AG08396 (cell line): ENCODE results near the gene BDKRB2.
"Not testable (repeated sequence)": the region's sequence is repeated elsewhere in the genome, so short reads cannot be mapped to it uniquely, and the experiment has no call there.

ENCODE experiments used
- DNase-seq: peaks from one replicate; pipeline ENCODE4 v3.0.0; 2012; ENCODE audit warnings: low spot score, mixed read lengths

The BDKRB2 gene

DNA sequence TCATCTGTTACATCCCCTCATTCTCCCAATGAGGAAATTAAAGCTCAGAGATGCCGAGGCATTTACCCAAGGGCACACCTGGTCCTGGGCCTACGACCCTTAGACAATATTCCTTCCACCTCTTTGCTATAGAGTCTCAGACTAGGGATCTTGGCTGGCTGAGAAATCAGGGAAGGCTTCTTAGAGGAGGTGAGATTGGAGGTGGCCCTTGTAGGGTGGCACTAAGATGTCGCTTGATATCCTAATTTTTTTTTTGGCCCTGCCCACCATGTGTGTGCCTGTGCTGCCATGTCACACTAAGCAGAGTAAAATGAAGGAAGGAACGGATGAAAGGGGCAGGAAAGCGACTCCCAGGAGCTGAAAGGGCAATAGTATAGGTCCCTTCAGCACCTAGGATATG is 20.6 kb downstream of the BDKRB2 start:
- DNase-seq: no peak

DNA sequence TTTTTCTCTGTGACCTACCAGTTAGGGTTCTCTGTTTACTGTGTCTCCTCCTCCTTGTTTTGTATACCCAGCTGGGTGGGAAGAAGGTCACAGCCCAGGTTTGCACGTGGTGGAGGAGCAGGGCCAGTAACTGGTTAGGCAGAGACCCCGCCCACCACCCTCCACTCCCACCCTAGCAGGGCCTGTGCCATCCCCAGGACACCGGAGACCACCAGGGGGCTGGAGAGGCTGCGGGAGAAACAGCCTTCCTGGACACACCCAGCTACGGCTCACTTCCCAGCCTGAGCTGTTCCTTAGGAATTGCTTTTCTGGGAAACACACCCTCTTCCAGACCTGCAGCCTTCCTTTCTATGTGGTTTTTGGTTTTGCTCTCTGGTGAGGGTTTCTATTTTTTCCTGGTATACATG is 21.1 kb downstream of the BDKRB2 start:
- peak; percentile 62 for DNase-seq

DNA sequence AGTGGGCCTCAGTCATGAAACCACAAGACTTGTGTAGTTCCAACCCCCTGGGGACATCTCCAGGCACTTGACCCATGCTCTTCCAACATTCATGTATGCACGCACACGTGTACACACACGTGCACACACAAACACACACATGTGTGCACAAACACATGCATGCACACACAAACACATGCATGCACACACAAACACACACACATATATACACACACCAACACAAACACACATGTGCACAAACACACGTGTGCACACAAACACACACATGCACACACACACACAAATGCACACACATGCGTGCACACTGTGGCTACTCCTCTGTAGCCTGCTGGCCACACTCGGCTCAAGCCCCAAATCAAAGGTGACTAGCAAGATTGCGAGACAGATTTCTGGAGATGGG is 22.8 kb downstream of the BDKRB2 start:
- no peak for DNase-seq

DNA sequence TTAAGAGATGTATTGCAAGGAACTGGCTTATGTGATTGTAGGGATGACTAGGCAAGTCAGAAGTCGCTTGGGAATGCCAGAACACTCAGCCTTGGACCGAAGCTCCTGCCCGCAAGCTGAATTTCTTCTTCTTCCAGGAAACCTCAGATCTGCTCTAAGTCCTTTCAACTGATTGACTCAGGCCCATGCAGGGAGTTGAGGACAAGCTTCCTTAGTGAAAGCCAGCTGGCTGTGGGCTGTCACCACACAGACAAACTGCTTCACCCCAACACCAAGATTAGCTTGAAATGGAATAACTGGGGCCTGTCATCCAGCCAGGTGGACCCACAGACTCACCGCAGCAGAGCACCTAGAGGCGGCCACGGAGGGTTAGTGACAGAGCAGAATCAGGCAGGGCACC is 24.7 kb downstream of the BDKRB2 start:
- no peak for DNase-seq

DNA sequence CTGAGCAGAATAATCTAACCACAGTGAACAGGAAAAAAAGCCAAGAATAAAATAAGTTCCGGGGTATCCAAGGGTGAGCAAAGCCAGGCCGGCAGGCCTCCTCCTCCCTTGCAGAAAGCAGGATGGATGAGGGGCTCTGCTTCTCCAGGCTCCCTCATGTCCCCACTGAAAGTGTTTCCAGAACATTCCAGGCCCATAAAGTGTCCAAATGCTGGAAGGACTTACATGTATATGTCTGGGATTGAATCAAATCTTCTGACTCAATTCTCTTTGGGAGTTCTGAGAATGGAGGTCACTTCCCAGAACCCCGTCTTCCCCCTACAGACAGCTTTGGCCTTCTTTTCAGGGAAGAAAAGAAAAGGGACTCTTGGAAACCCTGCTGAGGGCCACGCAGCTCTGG is 26.4 kb downstream of the BDKRB2 start:
- DNase-seq: no peak

DNA sequence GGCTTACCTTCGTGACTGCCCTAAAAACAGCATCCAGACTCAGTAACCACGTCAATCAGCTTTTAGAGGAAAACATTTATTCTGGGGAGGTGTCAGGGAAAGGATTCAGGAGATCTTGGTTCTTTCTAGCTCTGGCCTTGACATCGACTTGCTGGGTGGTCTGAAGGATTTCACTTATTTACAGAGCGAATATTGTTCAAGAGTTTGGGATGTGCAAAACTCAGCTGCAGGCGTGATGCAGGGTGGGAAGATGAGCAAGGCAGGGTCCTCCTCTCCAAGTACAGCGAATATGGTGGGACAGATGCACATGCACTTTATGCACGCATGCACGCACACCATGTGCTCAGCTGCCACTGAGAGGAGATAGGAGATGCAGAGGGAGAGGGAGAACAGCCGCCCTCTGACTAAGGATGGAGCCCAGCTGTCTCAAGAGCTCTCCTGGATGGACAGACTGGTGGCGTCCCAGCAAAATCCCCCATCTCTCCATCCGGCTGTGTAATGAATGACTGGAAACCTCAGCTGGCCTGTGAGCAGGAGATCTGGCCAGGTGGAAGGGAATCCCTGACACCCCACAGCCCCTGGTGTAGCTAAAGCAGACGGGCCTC is 27.0 kb downstream of the BDKRB2 start:
- DNase-seq: no peak

DNA sequence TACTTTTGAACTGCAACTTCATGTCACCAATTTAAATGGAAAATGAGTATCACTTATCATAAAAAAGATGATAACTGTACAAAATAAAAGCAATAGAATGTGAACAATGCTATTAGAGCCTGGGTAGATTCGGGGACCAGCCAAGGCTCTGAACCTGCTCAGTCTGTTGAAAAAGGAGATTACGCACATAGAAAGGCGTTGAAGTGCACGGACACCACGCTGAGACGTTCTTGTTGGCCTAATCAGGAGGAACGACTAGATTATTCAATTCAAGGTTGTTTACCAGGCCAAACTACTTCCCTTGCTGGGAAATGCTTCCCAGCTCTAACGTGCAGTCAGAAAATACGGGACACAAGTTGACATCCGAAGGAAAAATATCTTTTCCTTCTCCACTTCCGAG is 27.9 kb downstream of the BDKRB2 start:
- no peak for DNase-seq

DNA sequence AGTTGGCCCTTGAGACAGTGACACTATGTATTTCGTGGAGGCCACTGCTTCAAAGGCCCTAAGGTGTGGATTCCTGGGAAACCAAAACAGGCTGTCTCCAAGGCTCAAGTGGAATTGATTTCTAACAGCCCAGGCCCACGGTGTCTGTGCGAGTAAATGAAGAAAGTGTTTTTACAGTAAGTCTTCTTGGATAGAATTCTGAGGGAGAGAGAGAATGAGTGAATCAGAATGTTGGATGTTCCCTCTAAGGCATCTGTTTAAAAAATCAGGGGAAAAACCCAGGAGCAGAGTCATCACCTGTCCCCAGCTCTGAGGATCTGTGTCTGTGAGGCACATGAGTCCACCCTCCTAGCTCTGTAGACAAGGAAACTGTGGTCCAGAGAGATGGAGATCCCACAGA is 29.0 kb downstream of the BDKRB2 start:
- DNase-seq: no peak

DNA sequence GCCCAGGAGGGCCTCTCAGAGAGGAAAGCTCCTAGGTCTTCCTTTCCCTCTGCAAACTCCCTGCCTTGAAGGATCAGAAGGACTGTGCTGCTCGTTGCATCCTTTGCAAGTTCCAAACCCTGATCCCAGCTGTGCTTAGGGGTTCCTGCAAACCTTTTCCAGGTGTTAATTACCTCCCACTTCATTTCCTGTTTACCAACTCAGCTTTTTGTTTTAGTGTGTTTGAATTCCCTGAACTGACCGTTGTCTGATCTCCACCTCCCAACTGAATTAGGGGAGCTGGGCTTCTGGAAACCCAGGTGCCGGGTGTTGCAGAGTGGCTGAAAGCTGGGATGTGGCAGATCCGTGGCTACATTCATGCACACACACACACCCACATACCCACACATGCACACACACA is 30.8 kb downstream of the BDKRB2 start:
- DNase-seq: no peak

DNA sequence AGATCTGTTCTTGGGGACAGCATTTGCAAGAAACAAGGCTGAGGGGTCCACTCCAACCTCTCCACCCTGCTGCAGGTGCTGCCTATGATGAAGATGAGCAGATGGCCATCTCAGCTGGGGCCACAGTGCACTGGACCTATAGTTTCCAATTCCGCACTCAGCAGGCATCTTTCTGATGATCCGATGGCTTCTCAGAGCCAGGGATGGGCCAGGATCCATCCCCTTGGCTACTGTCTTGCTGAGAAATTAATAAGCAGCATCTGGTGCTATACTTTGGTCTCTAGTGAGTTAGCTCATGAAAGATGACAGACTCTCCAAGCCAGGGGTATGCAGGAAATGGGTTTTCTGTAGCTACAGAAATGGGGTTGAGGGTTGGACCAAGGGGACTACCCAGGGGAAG is 33.0 kb downstream of the BDKRB2 start:
- no peak for DNase-seq

DNA sequence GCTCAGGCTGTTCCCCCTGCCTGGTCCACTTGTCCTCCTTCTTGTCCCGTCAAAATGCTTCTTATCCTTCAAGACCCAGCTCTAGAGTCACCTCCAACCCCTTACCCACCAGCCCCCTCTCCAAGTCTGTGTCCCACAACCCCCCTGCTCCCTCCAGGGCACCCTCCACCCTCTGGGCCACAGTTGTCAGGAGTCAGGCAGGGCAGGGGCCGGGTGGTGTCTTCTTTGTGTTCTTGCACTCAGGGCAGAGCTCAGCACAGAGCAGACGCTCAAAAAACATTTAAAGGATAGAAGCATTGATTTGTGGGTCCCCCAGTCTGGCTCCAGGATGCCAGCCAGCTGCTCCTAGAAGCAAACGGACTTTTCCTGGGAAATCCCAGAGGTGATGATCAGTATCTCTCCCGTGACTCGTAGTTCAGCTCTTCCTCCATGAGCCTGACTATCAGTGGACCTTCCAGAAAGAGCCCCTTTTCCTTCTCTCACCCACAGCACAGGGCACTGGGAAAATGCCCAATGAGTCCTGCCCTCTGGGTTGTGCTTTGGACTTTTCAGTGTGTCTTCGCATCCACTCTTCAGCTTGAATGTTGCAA is 34.1 kb downstream of the BDKRB2 start:
- no peak for DNase-seq

DNA sequence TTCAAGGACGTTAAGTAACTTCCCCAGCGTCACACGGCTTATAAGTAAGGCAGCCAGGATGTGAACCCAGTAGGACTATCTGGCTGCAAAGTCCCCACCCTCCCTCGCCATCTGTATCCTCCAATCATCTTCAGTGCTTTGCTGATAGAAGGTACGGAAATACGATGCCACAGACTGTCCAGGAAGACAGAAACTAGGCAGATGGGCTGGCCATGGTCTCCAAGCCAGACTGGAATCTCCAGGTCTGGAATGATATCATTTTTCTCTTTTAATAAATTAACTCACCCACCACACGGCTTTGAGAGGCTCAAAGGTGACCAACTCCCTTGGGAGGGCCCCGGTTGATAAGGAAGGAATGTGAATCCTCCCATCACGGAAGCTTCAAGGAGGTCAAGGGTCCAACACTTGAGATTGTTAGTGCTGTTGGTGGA is 35.1 kb downstream of the BDKRB2 start:
- no peak for DNase-seq

DNA sequence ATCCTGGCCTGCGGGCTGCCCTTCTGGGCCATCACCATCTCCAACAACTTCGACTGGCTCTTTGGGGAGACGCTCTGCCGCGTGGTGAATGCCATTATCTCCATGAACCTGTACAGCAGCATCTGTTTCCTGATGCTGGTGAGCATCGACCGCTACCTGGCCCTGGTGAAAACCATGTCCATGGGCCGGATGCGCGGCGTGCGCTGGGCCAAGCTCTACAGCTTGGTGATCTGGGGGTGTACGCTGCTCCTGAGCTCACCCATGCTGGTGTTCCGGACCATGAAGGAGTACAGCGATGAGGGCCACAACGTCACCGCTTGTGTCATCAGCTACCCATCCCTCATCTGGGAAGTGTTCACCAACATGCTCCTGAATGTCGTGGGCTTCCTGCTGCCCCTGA is 36.0 kb downstream of the BDKRB2 start:
- DNase-seq: no peak

DNA sequence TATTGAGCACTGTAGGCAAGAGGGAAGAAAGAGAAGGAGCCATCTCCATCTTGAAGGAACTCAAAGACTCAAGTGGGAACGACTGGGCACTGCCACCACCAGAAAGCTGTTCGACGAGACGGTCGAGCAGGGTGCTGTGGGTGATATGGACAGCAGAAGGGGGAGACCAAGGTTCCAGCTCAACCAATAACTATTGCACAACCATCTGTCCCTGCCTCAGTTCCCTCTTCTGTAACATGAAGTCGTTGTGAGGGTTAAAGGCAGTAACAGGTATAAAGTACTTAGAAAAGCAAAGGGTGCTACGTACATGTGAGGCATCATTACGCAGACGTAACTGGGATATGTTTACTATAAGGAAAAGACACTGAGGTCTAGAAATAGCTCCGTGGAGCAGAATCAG is 37.5 kb downstream of the BDKRB2 start:
- no peak for DNase-seq

DNA sequence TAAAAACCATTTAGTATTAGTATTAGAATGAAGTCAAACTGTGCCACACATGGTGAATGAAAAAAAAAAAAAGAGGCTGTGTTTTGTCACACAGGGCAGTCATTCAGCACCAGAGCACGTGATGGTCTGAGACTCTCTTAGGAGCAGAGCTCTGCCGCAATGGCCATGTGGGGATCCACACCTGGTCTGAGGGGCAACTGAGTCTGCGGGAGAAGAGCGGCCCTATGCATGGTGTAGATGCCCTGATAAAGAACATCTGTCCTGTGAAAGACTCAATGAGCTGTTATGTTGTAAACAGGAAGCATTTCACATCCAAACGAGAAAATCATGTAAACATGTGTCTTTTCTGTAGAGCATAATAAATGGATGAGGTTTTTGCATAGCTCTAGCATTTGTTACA is 39.1 kb downstream of the BDKRB2 start:
- DNase-seq: no peak

DNA sequence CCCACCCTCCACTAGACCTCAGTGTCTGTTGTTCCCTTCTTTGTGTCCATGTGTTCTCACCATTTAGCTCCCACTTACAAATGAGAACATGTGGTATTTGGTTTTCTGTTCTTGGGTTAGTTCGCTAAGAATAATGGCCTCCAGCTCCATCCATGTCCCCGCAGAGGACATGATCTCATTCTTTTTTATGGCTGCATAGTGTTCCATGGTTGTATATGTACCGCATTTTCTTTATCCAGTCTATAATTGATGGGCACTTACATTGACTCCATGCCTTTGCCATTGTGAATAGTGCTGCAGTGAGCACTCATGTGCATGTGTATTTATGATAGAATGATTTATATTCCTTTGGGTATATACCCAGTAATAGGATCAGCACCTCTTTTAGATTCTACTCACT is 40.4 kb downstream of the BDKRB2 start:
- not testable (repeated sequence) for DNase-seq

DNA sequence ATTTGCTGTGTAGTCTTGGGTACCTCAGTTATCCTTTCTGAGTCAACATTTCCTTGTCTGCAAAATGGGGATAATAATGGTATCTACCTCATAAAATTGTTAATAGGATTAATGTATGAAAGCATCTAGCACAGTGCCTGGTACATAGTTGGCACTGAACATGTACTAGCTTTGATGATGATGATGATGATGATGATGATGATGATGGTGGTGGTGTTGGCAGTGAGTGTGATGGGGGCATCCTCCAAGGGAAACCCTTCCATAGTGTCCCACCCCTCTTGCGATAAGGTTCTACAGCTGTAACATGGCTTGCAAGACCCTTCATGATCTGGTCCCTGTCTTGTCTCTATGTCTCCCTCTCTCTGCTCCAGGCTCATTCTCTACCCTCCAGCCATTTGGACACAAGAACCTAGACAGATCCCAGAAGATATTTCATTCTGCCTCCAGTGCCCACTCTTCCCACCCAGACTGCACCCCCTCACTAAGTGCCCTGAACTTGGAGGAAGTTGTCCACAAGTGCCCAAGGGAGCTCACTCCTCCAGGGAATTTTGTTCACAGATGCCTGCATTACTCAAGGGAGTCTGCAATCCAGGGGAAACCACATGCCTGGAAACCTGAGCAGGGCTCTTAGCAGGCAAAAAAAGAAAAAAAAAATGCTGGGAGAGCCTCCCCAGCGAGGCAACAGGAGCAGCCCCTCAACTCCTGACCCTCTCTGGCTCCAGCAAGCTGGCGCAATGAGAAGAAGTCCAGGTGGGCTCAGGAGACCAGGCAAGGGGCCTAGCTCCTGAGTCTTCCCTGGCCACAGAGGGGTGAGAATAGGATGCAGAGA is 41.3 kb downstream of the BDKRB2 start:
- DNase-seq: peak; percentile 56

DNA sequence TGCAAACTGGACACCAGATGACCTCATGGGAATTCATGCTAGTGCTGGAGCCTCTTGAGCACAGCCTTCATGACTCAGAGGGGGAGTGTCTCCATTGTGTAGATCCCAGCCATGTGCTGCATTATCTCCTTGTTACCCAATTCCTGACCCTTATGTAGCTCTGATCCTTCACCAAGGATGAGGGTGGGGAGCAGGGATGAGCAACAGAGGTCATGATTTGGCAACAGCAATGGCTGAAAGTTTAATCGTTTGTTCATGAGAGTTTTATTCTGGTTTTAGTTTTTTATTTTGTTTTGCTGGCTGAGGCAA is 41.9 kb downstream of the BDKRB2 start:
- peak; percentile 85 for DNase-seq

DNA sequence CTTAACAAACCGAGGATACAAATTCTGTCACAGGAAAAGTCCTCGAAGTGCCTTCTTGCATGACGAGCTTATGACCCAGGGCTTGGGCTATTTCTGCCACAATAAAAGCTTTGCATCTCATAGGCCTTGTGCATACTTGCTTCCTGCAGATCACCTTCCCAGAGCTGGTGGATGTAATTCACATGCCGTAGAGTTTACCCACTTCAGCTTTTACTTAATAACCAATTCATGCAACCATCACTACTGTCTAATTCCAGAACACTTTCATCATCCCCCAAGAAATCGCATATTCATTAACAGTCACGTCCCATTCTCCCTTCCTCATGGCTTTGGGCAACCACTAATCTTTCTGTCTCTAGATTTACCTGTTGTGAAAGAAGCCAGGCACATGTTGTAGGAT is 42.4 kb downstream of the BDKRB2 start:
- DNase-seq: no peak

DNA sequence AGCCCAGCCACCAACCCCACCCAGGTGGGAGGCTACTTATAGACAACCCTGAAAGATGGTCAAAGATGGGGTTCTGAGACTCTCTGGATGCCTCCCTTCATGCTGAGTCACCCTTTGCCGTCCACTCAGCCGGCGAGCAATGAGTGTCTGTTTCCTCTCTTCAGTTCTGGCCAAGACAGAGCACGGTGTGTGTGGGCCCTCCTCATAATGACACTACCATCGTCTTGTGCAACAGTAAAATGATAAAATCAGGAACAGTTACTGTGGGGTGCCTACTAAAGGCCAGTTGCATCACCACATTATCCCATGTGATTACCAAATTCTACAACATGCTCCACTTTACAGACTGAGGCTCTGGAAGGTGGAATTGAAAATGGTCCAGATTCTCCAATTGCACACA is 44.4 kb downstream of the BDKRB2 start:
- peak; percentile 62 for DNase-seq

DNA sequence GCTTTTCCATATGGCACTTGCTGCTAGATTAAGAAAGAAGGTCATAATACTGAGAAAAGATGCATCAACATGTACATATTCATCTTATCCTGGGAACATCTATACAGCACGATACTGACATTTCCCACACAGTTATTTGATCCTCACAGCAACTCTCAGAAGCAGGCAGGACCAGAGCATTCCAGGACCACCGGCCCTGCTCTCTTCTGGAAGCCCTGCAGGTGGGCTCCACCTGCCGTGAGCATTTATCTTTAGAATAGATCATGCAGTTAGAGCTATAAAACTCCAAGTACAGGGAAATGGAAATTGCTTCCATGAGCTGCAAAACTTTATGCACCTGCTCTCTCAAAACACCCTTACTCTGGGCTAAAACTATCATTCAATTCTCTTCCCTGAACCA is 45.8 kb downstream of the BDKRB2 start:
- DNase-seq: no peak

DNA sequence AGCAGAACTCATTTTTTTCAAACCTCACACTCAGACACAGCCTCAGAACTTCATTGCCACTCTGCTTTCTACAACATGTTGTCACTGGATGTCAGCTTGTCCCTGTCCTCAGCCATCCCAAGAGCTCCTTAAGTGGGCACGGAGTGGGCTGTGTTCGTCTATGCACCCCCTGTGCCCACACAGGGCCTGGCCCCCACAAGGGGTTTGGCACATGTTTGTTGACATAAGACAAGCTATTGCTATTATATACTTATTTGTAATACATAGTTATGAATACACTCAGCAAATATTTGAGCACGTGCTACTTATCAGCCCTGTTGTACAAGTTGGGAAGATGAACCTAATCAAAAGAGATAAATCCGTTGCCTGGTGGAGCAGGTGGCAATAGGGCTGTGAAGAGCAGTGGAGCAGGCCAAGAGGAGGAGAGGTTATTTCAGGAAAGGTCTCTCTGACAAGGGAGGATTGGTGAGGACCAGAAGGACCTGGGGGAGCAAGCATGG is 47.1 kb downstream of the BDKRB2 start:
- no peak for DNase-seq

DNA sequence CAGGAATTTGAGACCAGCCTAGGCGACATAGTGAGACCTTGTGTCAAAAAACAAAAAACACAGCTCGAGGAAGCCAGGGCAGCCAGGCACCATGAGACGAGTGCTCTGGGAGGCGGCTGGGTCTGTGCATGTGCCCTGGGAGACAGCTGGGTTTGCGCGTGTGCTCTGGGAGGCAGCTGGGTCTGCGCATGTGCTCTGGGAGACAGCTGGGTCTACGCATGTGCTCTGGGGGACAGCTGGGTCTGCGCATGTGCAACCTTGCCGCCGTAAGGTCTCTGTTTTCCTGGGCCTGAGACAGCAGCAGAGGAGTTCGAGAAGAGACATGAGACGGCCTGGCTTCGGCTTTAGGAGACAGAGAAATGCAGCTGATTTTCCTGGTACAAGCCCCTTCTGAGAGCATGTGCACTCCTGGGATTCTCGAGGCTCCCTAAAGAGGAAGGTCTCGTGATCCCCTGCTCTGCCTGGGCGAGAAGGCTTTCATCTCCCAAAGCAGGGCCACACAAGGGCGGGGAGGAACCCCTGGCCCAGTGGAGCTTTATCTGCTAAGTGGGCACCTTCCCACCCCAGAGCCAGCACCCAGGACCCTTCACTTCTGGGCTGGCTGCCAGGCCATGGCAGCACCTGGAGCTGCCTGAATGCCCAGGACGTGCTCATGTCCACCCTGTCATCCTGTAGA is 47.8 kb downstream of the BDKRB2 start:
- no peak for DNase-seq
